H9 (cell line): ENCODE data around the gene STAB1. TPM values are rescaled to one million over a fixed set of nuclear protein-coding genes. Genes with fewer than 3 reads are reported as not detected.

Experiments used
- DNase-seq: peaks from one replicate; pipeline ENCODE4 v3.0.0-alpha.2; 2017
- H2AFZ ChIP-seq: one replicate; pipeline ENCODE4 v1.6.1; 2013; ENCODE audit warnings: mild to moderate bottlenecking, low read length, control low read depth, moderate library complexity
- H2AK5ac ChIP-seq: 2 replicates; pipeline ENCODE4 v1.6.1; 2013; ENCODE audit warnings: low read length, control low read depth, mixed read lengths; ENCODE audit not compliant: insufficient read length
- H2BK120ac ChIP-seq: one replicate; pipeline ENCODE4 v1.6.1; 2013; ENCODE audit warnings: low read depth, mild to moderate bottlenecking, low read length, control low read depth, inconsistent platforms; ENCODE audit not compliant: poor library complexity, severe bottlenecking
- H2BK12ac ChIP-seq: 2 replicates; pipeline ENCODE4 v1.6.1; 2013; ENCODE audit warnings: low read length, control low read depth, mixed read lengths, low read depth; ENCODE audit not compliant: insufficient read length
- H2BK15ac ChIP-seq: 2 replicates; pipeline ENCODE4 v1.6.1; 2013; ENCODE audit warnings: low read depth, low read length, control low read depth
- H2BK20ac ChIP-seq: one replicate; pipeline ENCODE4 v1.6.1; 2013; ENCODE audit warnings: low read depth, mild to moderate bottlenecking, low read length, control low read depth, inconsistent platforms; ENCODE audit not compliant: poor library complexity, severe bottlenecking
- H2BK5ac ChIP-seq: 2 replicates; pipeline ENCODE4 v1.6.1; 2013; ENCODE audit warnings: low read length, control low read depth, mixed read lengths; ENCODE audit not compliant: insufficient read length
- H3K14ac ChIP-seq: 2 replicates; pipeline ENCODE4 v1.6.1; 2013; ENCODE audit warnings: low read length, control low read depth; ENCODE audit not compliant: insufficient read depth
- H3K18ac ChIP-seq: 2 replicates; pipeline ENCODE4 v1.6.1; 2013; ENCODE audit warnings: low read depth, mild to moderate bottlenecking, mixed read lengths, low read length, control low read depth; ENCODE audit not compliant: insufficient read length
- H3K23ac ChIP-seq: 2 replicates; pipeline ENCODE4 v1.6.1; 2013; ENCODE audit warnings: low read length, control low read depth, mixed read lengths, low read depth; ENCODE audit not compliant: insufficient read length
- H3K23me2 ChIP-seq: 2 replicates; pipeline ENCODE4 v1.6.1; 2013; ENCODE audit warnings: low read depth, mild to moderate bottlenecking, mixed read lengths, low read length, control low read depth; ENCODE audit not compliant: insufficient read length, poor library complexity, severe bottlenecking
- H3K27ac ChIP-seq: 2 replicates; pipeline ENCODE4 v1.5.1; 2013; ENCODE audit warnings: low read length, control low read depth, mixed read lengths, low read depth; ENCODE audit not compliant: insufficient read length
- H3K27me3 ChIP-seq: 2 replicates; pipeline ENCODE4 v1.6.1; 2013; ENCODE audit warnings: low read length, control low read depth, inconsistent platforms; ENCODE audit not compliant: insufficient read depth
- H3K4ac ChIP-seq: 2 replicates; pipeline ENCODE4 v1.6.1; 2013; ENCODE audit warnings: low read depth, mild to moderate bottlenecking, control low read depth, inconsistent platforms, low read length, moderate library complexity
- H3K4me1 ChIP-seq: 2 replicates; pipeline ENCODE4 v1.6.1; 2013; ENCODE audit warnings: low read length, control low read depth, inconsistent platforms; ENCODE audit not compliant: insufficient read depth
- H3K4me2 ChIP-seq: 2 replicates; pipeline ENCODE4 v1.6.1; 2013; ENCODE audit warnings: low read length, control low read depth, mixed read lengths; ENCODE audit not compliant: insufficient read length, insufficient read depth
- H3K56ac ChIP-seq: 2 replicates; pipeline ENCODE4 v1.6.1; 2013; ENCODE audit warnings: low read depth, mild to moderate bottlenecking, mixed read lengths, low read length, control low read depth; ENCODE audit not compliant: insufficient read length
- H3K79me1 ChIP-seq: 2 replicates; pipeline ENCODE4 v1.6.1; 2013; ENCODE audit warnings: low read depth, mild to moderate bottlenecking, moderate library complexity, low read length, control low read depth, inconsistent platforms; ENCODE audit not compliant: insufficient read depth, poor library complexity, severe bottlenecking
- H3K79me2 ChIP-seq: 2 replicates; pipeline ENCODE4 v1.6.1; 2013; ENCODE audit warnings: low read length, control low read depth, inconsistent platforms; ENCODE audit not compliant: insufficient read depth
- H3K9ac ChIP-seq: 2 replicates; pipeline ENCODE4 v1.6.1; 2013; ENCODE audit warnings: low read length, control low read depth, mixed read lengths; ENCODE audit not compliant: insufficient read length; ENCODE audit errors: extremely low read depth
- H3K9me3 ChIP-seq: one replicate; pipeline ENCODE4 v1.6.1; 2013; ENCODE audit warnings: low read depth, low read length, inconsistent platforms; ENCODE audit not compliant: control insufficient read depth
- H3T11ph ChIP-seq: one replicate; pipeline ENCODE4 v1.6.1; 2013; ENCODE audit warnings: mild to moderate bottlenecking, low read length, control low read depth, inconsistent platforms
- H4K20me1 ChIP-seq: one replicate; pipeline ENCODE4 v1.6.1; 2013; ENCODE audit not compliant: control insufficient read depth, insufficient read length, insufficient read depth
- H4K5ac ChIP-seq: 2 replicates; pipeline ENCODE4 v1.6.1; 2013; ENCODE audit warnings: low read depth, mild to moderate bottlenecking, mixed read lengths, low read length, control low read depth; ENCODE audit not compliant: insufficient read length
- H4K8ac ChIP-seq: replicated peaks from 2 replicates; pipeline ENCODE4 v1.6.1; 2013; ENCODE audit warnings: low read length, control low read depth, mixed read lengths, low read depth; ENCODE audit not compliant: insufficient read length
- H4K91ac ChIP-seq: 2 replicates; pipeline ENCODE4 v1.6.1; 2013; ENCODE audit warnings: low read depth, mild to moderate bottlenecking, moderate library complexity, mixed read lengths, low read length, control low read depth; ENCODE audit not compliant: insufficient read length
- H3K27ac Mint-ChIP-seq, 3 experiments: 2 replicates in 2 of 3; 3 replicates in 1 of 3; pipeline ENCODE4 v1.8.0; 2020 to 2021; ENCODE audit warnings: mixed read lengths in 3 of 3, mild to moderate bottlenecking in 1 of 3, moderate library complexity in 1 of 3
- H3K27me3 Mint-ChIP-seq: 2 replicates; pipeline ENCODE4 v1.8.0; 2021; ENCODE audit warnings: low read depth, mild to moderate bottlenecking, moderate library complexity, mixed read lengths
- H3K36me3 Mint-ChIP-seq, 3 experiments: 2 replicates in 2 of 3; 3 replicates in 1 of 3; pipeline ENCODE4 v1.8.0; 2020 to 2021; ENCODE audit warnings: low read depth in 3 of 3, mixed read lengths in 3 of 3; ENCODE audit not compliant: insufficient read depth in 1 of 3
- H3K4me1 Mint-ChIP-seq, 2 experiments: 2 replicates each; pipeline ENCODE4 v1.8.0; 2020; ENCODE audit warnings: mixed read lengths in 2 of 2
- H3K4me3 Mint-ChIP-seq, 2 experiments: 2 replicates in 1 of 2; 3 replicates in 1 of 2; pipeline ENCODE4 v1.8.0; 2020 to 2021; ENCODE audit warnings: mild to moderate bottlenecking in 2 of 2, mixed read lengths in 2 of 2, moderate library complexity in 1 of 2
- H3K9me3 Mint-ChIP-seq, 2 experiments: 2 replicates in 1 of 2; 3 replicates in 1 of 2; pipeline ENCODE4 v1.8.0; 2020; ENCODE audit warnings: mild to moderate bottlenecking in 2 of 2, mixed read lengths in 2 of 2, moderate library complexity in 1 of 2
- CTCF ChIP-seq: fragments of 200-600 bp; sonication (generic); conservative IDR thresholded peaks from 3 replicates; pipeline ENCODE4 v1.8.0; 2021; ENCODE audit warnings: antibody characterized with exemption, mild to moderate bottlenecking
- WGBS: extraction: QIAGEN DNeasy Blood & Tissue Kit; methylation state at CpG from one replicate; pipeline ENCODE4 v1.1.7; 2013; ENCODE audit warnings: missing lambda C conversion rate, low lambda C conversion rate, mixed read lengths; ENCODE audit not compliant: insufficient read length; ENCODE audit errors: extremely low coverage; 5-methylcytosine and 5-hydroxymethylcytosine counted together
- total RNA-seq: library from RNA; stranded (reverse); gene quantifications from 2 replicates; pipeline ENCODE4 v1.2.1, GENCODE V29; 2021

The STAB1 gene
- total RNA-seq, 1 experiment from 2014 or later: 1.5 TPM

GRCh38 chr3:52513281-52513680 is 18.1 kb downstream of the STAB1 start:
- Histone ChIP-seq H3K4ac (no peak overlapping the region), H3K4me1 (no peaks in the 10 kb centered on the region), H3K56ac (no peak overlapping the region), H3K9ac (no peak overlapping the region), H3K14ac (no peak overlapping the region), H3K23me2 (no peaks in the 10 kb centered on the region), H3K79me1 (no peaks in the 10 kb centered on the region), H3K9me3 (no peaks in the 10 kb centered on the region), H3K79me2 (no peaks in the 10 kb centered on the region), H2AFZ (no peak overlapping the region), H4K20me1 (peaks cover 3% of the 10 kb centered on the region), H2BK20ac (no peak overlapping the region), H2AK5ac (no peak overlapping the region), H4K8ac (no peak overlapping the region), H3K27me3 (no peaks in the 10 kb centered on the region), H3K4me2 (no peak overlapping the region), H2BK12ac (no peak overlapping the region), H2BK5ac (no peak overlapping the region), H3K23ac (no peak overlapping the region), H4K5ac (no peak overlapping the region), H4K91ac (no peak overlapping the region), H3K18ac (no peak overlapping the region), H2BK120ac (no peak overlapping the region), H3T11ph (no peak overlapping the region), H2BK15ac (no peak overlapping the region), H3K27ac (no peak overlapping the region)
- TF ChIP-seq CTCF: no peak
- Mint-ChIP-seq H3K36me3 (no peaks in the 10 kb centered on the region; a peak in 1 of 7 replicates), H3K4me1 (peaks cover 3 to 4% of the 10 kb centered on the region in 2 experiments), H3K9me3 (no peaks in the 10 kb centered on the region; a peak in 1 of 5 replicates), H3K27me3 (peaks cover 3% of the 10 kb centered on the region), H3K4me3 (no peak overlapping the region), H3K27ac (no peak overlapping the region)
- WGBS: no CpG with 5 or more reads among the region's 7 CpGs
- DNase-seq: no peak
